CD14-positive monocyte (primary cell): ENCODE results near the gene ATOH8. TPM values are rescaled to one million over a fixed set of nuclear protein-coding genes. Genes with fewer than 3 reads are reported as not detected.

Source experiments
- DNase-seq, 3 donors: peaks; one replicate each; pipeline ENCODE4 v3.0.0-alpha.2; 2011 to 2022
- H2AFZ ChIP-seq: 2 replicates; pipeline ENCODE4 v1.6.0; 2012; ENCODE audit warnings: mild to moderate bottlenecking, low read depth, low read length, inconsistent platforms; ENCODE audit not compliant: insufficient read depth, poor library complexity, severe bottlenecking
- H3K27ac ChIP-seq, 2 donors: 1 replicate in 1 of 2; 2 replicates in 1 of 2; pipeline ENCODE4 v1.5.1; 2012 to 2013; ENCODE audit warnings: low read length in 2 of 2, control low read depth in 1 of 2, inconsistent platforms in 1 of 2, low read depth in 1 of 2, mild to moderate bottlenecking in 1 of 2
- H3K27me3 ChIP-seq, 2 donors: one replicate each; pipeline versions ENCODE4 v1.6.0 to v1.6.1; 2011 to 2013; ENCODE audit warnings: low read length in 2 of 2; ENCODE audit not compliant: control insufficient read depth in 2 of 2, insufficient read depth in 2 of 2
- H3K36me3 ChIP-seq, 2 donors: replicated peaks in 1 of 2; 1 replicate in 1 of 2; 2 replicates in 1 of 2; pipeline versions ENCODE4 v1.5.1 to v1.6.1; 2012 to 2013; ENCODE audit warnings: low read length in 2 of 2, control low read depth in 1 of 2, inconsistent platforms in 1 of 2, mild to moderate bottlenecking in 1 of 2; ENCODE audit not compliant: insufficient read depth in 2 of 2, control insufficient read depth in 1 of 2
- H3K4me1 ChIP-seq, 2 donors: 1 replicate in 1 of 2; 2 replicates in 1 of 2; pipeline versions ENCODE4 v1.5.1 to v1.6.1; 2012 to 2013; ENCODE audit warnings: low read length in 2 of 2, control low read depth in 1 of 2, inconsistent platforms in 1 of 2, mild to moderate bottlenecking in 1 of 2, moderate library complexity in 1 of 2; ENCODE audit not compliant: insufficient read depth in 2 of 2, control insufficient read depth in 1 of 2
- H3K4me2 ChIP-seq: replicated peaks from 2 replicates; pipeline ENCODE3; 2012; ENCODE audit warnings: low read length, moderate library complexity, mild to moderate bottlenecking; ENCODE audit not compliant: poor library complexity, severe bottlenecking; ENCODE audit errors: extremely low read depth
- H3K4me3 ChIP-seq, 3 experiments: fragments of 200-600 bp in 1 of 3; sonication (generic) in 1 of 3; replicated peaks in 1 of 3; 1 replicate in 2 of 3; 2 replicates in 1 of 3; pipeline ENCODE4 v1.5.1; 2011 to 2013; ENCODE audit warnings: low read length in 3 of 3, mild to moderate bottlenecking in 3 of 3, control low read depth in 2 of 3, low read depth in 2 of 3, inconsistent platforms in 1 of 3, moderate library complexity in 1 of 3
- H3K79me2 ChIP-seq: 2 replicates; pipeline ENCODE4 v1.6.0; 2012; ENCODE audit warnings: mild to moderate bottlenecking, control low read depth, inconsistent platforms, low read length, moderate library complexity; ENCODE audit not compliant: insufficient read depth
- H3K9ac ChIP-seq: 2 replicates; pipeline ENCODE4 v1.6.0; 2017; ENCODE audit warnings: low read length, mild to moderate bottlenecking; ENCODE audit not compliant: insufficient read depth, poor library complexity, severe bottlenecking
- H3K9me3 ChIP-seq, 2 donors: replicated peaks in 1 of 2; 1 replicate in 1 of 2; 2 replicates in 1 of 2; pipeline versions ENCODE4 v1.5.1 to v1.6.1; 2012 to 2013; ENCODE audit warnings: low read length in 2 of 2, control low read depth in 1 of 2; ENCODE audit not compliant: control insufficient read depth in 1 of 2, insufficient read depth in 1 of 2
- H4K20me1 ChIP-seq: 2 replicates; pipeline ENCODE4 v1.6.0; 2012; ENCODE audit warnings: mild to moderate bottlenecking, low read length, control low read depth, moderate library complexity; ENCODE audit not compliant: insufficient read depth
- H3K27ac Mint-ChIP-seq, 7 donors: one replicate each; pipeline ENCODE4 v1.8.0; 2020; ENCODE audit warnings: mild to moderate bottlenecking in 7 of 7, mixed read lengths in 7 of 7, moderate library complexity in 6 of 7, inconsistent platforms in 2 of 7
- H3K27me3 Mint-ChIP-seq, 3 donors: one replicate each; pipeline ENCODE4 v1.8.0; 2021 to 2022; ENCODE audit warnings: low read depth in 3 of 3, mild to moderate bottlenecking in 3 of 3, mixed read lengths in 3 of 3, moderate library complexity in 3 of 3, inconsistent platforms in 1 of 3
- H3K36me3 Mint-ChIP-seq, 2 donors: one replicate each; pipeline ENCODE4 v1.8.0; 2020; ENCODE audit warnings: mixed read lengths in 2 of 2, inconsistent platforms in 1 of 2, mild to moderate bottlenecking in 1 of 2
- H3K4me1 Mint-ChIP-seq: one replicate; pipeline ENCODE4 v1.8.0; 2020; ENCODE audit warnings: mild to moderate bottlenecking, mixed read lengths
- H3K4me3 Mint-ChIP-seq, 2 donors: one replicate each; pipeline ENCODE4 v1.8.0; 2020; ENCODE audit warnings: mild to moderate bottlenecking in 2 of 2, mixed read lengths in 2 of 2, moderate library complexity in 1 of 2
- H3K9me3 Mint-ChIP-seq, 7 donors: one replicate each; pipeline ENCODE4 v1.8.0; 2020 to 2022; ENCODE audit warnings: mixed read lengths in 7 of 7, mild to moderate bottlenecking in 6 of 7, moderate library complexity in 6 of 7, inconsistent platforms in 2 of 7
- WGBS: methylation state at CpG from one replicate; pipeline ENCODE4 v1.1.5; 2013; ENCODE audit warnings: missing lambda C conversion rate; ENCODE audit not compliant: insufficient coverage; 5-methylcytosine and 5-hydroxymethylcytosine counted together
- intact Hi-C, 2 donors: fragments of 100-400 bp; cut with micrococcal nuclease; formaldehyde crosslinking; loops; one replicate each; pipeline versions ENCODE4 v1.15.0 to v1.15.1; 2023
- polyA plus RNA-seq, 3 donors: library from polyadenylated mRNA; depleted of rRNA in 1 of 3; unstranded in 2 of 3; stranded (reverse) in 1 of 3; fragments of 300-500 nt in 2 of 3; fragments of >200 nt in 1 of 3; fragmentation: Illumina TruSeq in 2 of 3; gene quantifications; 1 replicate in 2 of 3; 2 replicates in 1 of 3; pipeline ENCODE4 v1.2.3, GENCODE V29; 2012 to 2021
- TF ChIP-seq, protein P1 (sequence below): fragments of 200-600 bp; IDR thresholded peaks from one replicate; pipeline ENCODE4 v1.8.0; 2022; ENCODE audit warnings: antibody characterized with exemption, mild to moderate bottlenecking

ATOH8 gene
- polyA plus RNA-seq, 3 donors: 2.0 to 3.9 (median 2.1) TPM

GRCh38 chr2:85797263-85797660 lies 43.5 kb downstream of the ATOH8 start:
- Mint-ChIP-seq H3K4me1 (no peaks in the 10 kb centered on the region), H3K4me3 (no peak overlapping the region), H3K27ac (peak overlapping the region in 1 of 7 donors; percentile 48), H3K9me3 (peaks cover 0 to 13% (median 8%) of the 10 kb centered on the region in 7 donors), H3K27me3 (peaks cover 4 to 9% (median 5%) of the 10 kb centered on the region in 3 donors), H3K36me3 (no peaks in the 10 kb centered on the region)
- no peak for DNase-seq
- Histone ChIP-seq H3K36me3 (no peaks in the 10 kb centered on the region), H2AFZ (no peak overlapping the region), H4K20me1 (no peaks in the 10 kb centered on the region), H3K4me2 (no peak overlapping the region), H3K9me3 (peaks cover 0 to 14% of the 10 kb centered on the region in 2 donors), H3K79me2 (no peaks in the 10 kb centered on the region), H3K27ac (no peak overlapping the region), H3K27me3 (no peaks in the 10 kb centered on the region), H3K9ac (no peak overlapping the region), H3K4me1 (no peaks in the 10 kb centered on the region), H3K4me3 (no peak overlapping the region)
- TF ChIP-seq, protein P1, sequence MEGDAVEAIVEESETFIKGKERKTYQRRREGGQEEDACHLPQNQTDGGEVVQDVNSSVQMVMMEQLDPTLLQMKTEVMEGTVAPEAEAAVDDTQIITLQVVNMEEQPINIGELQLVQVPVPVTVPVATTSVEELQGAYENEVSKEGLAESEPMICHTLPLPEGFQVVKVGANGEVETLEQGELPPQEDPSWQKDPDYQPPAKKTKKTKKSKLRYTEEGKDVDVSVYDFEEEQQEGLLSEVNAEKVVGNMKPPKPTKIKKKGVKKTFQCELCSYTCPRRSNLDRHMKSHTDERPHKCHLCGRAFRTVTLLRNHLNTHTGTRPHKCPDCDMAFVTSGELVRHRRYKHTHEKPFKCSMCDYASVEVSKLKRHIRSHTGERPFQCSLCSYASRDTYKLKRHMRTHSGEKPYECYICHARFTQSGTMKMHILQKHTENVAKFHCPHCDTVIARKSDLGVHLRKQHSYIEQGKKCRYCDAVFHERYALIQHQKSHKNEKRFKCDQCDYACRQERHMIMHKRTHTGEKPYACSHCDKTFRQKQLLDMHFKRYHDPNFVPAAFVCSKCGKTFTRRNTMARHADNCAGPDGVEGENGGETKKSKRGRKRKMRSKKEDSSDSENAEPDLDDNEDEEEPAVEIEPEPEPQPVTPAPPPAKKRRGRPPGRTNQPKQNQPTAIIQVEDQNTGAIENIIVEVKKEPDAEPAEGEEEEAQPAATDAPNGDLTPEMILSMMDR: no peak
- intact Hi-C loops: no loop called here
- WGBS: 93% methylated on average over 9 of the region's 13 CpGs

DNA sequence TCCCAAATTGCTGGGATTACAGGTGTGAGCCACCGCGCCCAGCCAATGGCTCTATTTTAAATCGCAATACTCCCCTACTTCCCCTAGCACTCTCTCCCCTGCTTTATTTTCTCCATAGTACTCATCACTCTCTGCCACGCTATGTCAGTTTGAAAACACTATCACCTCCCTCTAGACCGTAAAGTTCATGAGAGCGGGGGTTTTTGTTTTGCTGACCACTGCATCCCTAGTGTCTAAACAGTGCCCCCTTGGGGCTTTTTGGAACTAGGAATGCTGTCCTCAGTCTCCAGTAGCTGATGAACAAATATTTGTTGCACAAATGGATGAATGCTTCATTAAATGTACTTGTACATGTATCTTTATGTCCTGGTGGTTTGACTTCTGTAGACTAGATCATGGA lies 44.1 kb downstream of the ATOH8 start:
- H3K4me1 Mint-ChIP-seq: no peaks in the 10 kb centered on the region
- WGBS: 100% methylated on average over 4 of the region's 6 CpGs

More for the DNA sequence above, 44.1 kb downstream of the ATOH8 start:
- intact Hi-C loops: no loop called here
- H3K4me1 ChIP-seq: no peaks in the 10 kb centered on the region
- H3K4me2 ChIP-seq: no peak overlapping the region
- Mint-ChIP-seq H3K27me3 (peaks cover 4 to 9% (median 5%) of the 10 kb centered on the region in 3 donors), H3K9me3 (peaks cover 0 to 16% (median 9%) of the 10 kb centered on the region in 7 donors), H3K4me3 (no peak overlapping the region), H3K27ac (no peak overlapping the region), H3K36me3 (no peaks in the 10 kb centered on the region)
- H3K27ac ChIP-seq: no peak overlapping the region
- no peak overlapping the region for H3K4me3 ChIP-seq
- H3K9me3 ChIP-seq: peaks cover 0 to 17% of the 10 kb centered on the region in 2 donors
- no peak overlapping the region for H2AFZ ChIP-seq
- no peaks in the 10 kb centered on the region for H3K79me2 ChIP-seq
- no peaks in the 10 kb centered on the region for H3K36me3 ChIP-seq
- no peak overlapping the region for H3K9ac ChIP-seq
- TF ChIP-seq, protein P1: no peak
- H4K20me1 ChIP-seq: no peaks in the 10 kb centered on the region
- H3K27me3 ChIP-seq: no peaks in the 10 kb centered on the region
- DNase-seq: peak in 1 of 3 donors; percentile 17
